A549 (cell line): ENCODE results near the gene PCID2. TPM values are rescaled to one million over a fixed set of nuclear protein-coding genes. Genes with fewer than 3 reads are reported as not detected.

Experiments used
- ATAC-seq, 2 experiments: fragments of 200-7000 bp in 1 of 2; fragments of >200 bp in 1 of 2; cut with Nextera tagmentation in 1 of 2; cut with Tn5 transposase in 1 of 2; 3 replicates each; pipeline versions ENCODE4 v1.8.0 to v1.9.1; 2018 to 2020; ENCODE audit warnings: mild to moderate bottlenecking in 1 of 2, moderate library complexity in 1 of 2
- CTCF ChIA-PET: fragments of 300-600 bp; sonication (Branson Sonifier 250); formaldehyde crosslinking; extraction: SDS; loops from one replicate; lab custom pipeline; 2021; ENCODE audit warnings: antibody characterized with exemption, inconsistent platforms; lab: Yijun Ruan, JAX
- POLR2A ChIA-PET: fragments of 350-600 bp; formaldehyde crosslinking; extraction: SDS; loops from one replicate; lab custom pipeline; 2021; ENCODE audit warnings: antibody characterized with exemption, inconsistent platforms; lab: Yijun Ruan, JAX
- DNase-seq, 2 experiments: peaks; one replicate each; pipeline versions ENCODE4 v3.0.0 to v3.0.0-alpha.2; 2011 to 2016; ENCODE audit warnings: low read depth in 1 of 2, low spot score in 1 of 2
- FAIRE-seq: peaks from 2 replicates; lab custom pipeline; 2011; peaks lifted over from hg19 to GRCh38; lab: Jason Lieb, UNC
- H3K27ac ChIP-seq, 2 experiments: fragments of >200 bp; sonication (Bioruptor Twin); formaldehyde crosslinking; 3 replicates each; pipeline ENCODE4 v1.5.1; 2016 to 2017
- H3K4me1 ChIP-seq: fragments of >200 bp; sonication (Bioruptor Twin); formaldehyde crosslinking; 3 replicates; pipeline ENCODE4 v1.6.1; 2016
- H3K4me2 ChIP-seq: fragments of >200 bp; sonication (Bioruptor Twin); formaldehyde crosslinking; 3 replicates; pipeline ENCODE4 v1.6.1; 2016
- H3K4me3 ChIP-seq: fragments of >200 bp; sonication (Bioruptor Twin); formaldehyde crosslinking; 3 replicates; pipeline ENCODE4 v1.5.1; 2016
- H3K9me3 ChIP-seq: fragments of >200 bp; sonication (Bioruptor Twin); formaldehyde crosslinking; 3 replicates; pipeline ENCODE4 v1.6.1; 2016
- EHF ChIP-seq: fragments of 250-450 bp; sonication (Bioruptor Pico); IDR thresholded peaks from 2 replicates; pipeline ENCODE4 v1.5.0; 2020; ENCODE audit warnings: mild to moderate bottlenecking
- FOSB ChIP-seq: fragments of 250-450 bp; sonication (Bioruptor Pico); IDR thresholded peaks from 2 replicates; pipeline ENCODE4 v1.5.0; 2020; ENCODE audit warnings: mild to moderate bottlenecking, moderate library complexity
- HEYL ChIP-seq: fragments of 250-450 bp; sonication (Bioruptor Pico); IDR thresholded peaks from 2 replicates; pipeline ENCODE4 v1.8.0; 2021; ENCODE audit warnings: mild to moderate bottlenecking, moderate library complexity
- JUNB ChIP-seq: fragments of >200 bp; sonication (Bioruptor Twin); formaldehyde crosslinking; IDR thresholded peaks from 2 replicates; pipeline ENCODE4 v1.6.1; 2016
- MAFK ChIP-seq: fragments of 450-650 bp; IDR thresholded peaks from 2 replicates; pipeline ENCODE4 v1.6.1; 2014; ENCODE audit not compliant: partially characterized antibody
- NR3C1 ChIP-seq: fragments of >200 bp; sonication (Bioruptor Twin); formaldehyde crosslinking; IDR thresholded peaks from 3 replicates; pipeline ENCODE4 v1.6.1; 2017
- POLR2A ChIP-seq: IDR thresholded peaks from 2 replicates; pipeline ENCODE4 v1.6.1; 2012; ENCODE audit warnings: mild to moderate bottlenecking, low read length
- POLR2AphosphoS2 ChIP-seq: conservative IDR thresholded peaks from 2 replicates; pipeline ENCODE4 v1.6.1; 2012; ENCODE audit warnings: low read length, improper control_type of control experiment, inconsistent platforms
- SMC3 ChIP-seq: fragments of >200 bp; sonication (Bioruptor Twin); formaldehyde crosslinking; IDR thresholded peaks from 3 replicates; pipeline ENCODE4 v1.6.1; 2018; ENCODE audit warnings: inconsistent platforms
- SREBF2 ChIP-seq: fragments of 450-650 bp; IDR thresholded peaks from 2 replicates; pipeline ENCODE4 v1.6.1; 2014; ENCODE audit warnings: mild to moderate bottlenecking, moderate library complexity
- TFCP2L1 ChIP-seq: fragments of 250-450 bp; sonication (Bioruptor Pico); IDR thresholded peaks from 2 replicates; pipeline ENCODE4 v1.5.0; 2021; ENCODE audit warnings: mild to moderate bottlenecking
- ZFP36 ChIP-seq: fragments of 450-650 bp; IDR thresholded peaks from 2 replicates; pipeline ENCODE4 v1.6.1; 2014; ENCODE audit warnings: borderline replicate concordance; ENCODE audit not compliant: partially characterized antibody
- ZNF302 ChIP-seq: fragments of 250-450 bp; sonication (Bioruptor Pico); IDR thresholded peaks from 2 replicates; pipeline ENCODE4 v1.9.0; 2021; ENCODE audit warnings: inconsistent platforms, mild to moderate bottlenecking, moderate library complexity
- ZSCAN20 ChIP-seq: fragments of 250-450 bp; sonication (Bioruptor Pico); IDR thresholded peaks from 2 replicates; pipeline ENCODE4 v1.8.0; 2022; ENCODE audit warnings: mild to moderate bottlenecking, moderate library complexity
- WGBS: methylation state at CpG from one replicate; pipeline ENCODE4 v1.1.6; 2017; ENCODE audit errors: missing lambda C conversion rate; 5-methylcytosine and 5-hydroxymethylcytosine counted together
- polyA plus RNA-seq, 4 experiments: library from polyadenylated mRNA; depleted of rRNA in 3 of 4; stranded (reverse); fragments of >200 nt; fragmentation: RNase III in 1 of 4; extraction: RNeasy Plus Mini Kit Qiagen cat#74134 plus additional on column Dnase treatment in 1 of 4; gene quantifications; 2 replicates in 3 of 4; 3 replicates in 1 of 4; pipeline ENCODE4 v1.2.3, GENCODE V29; 2011 to 2017
- TF ChIP-seq, protein P1 (sequence below): fragments of >200 bp; sonication (Bioruptor Twin); formaldehyde crosslinking; IDR thresholded peaks from 3 replicates; pipeline ENCODE4 v1.5.1; 2016
- TF ChIP-seq, protein P2 (sequence below): fragments of 200-600 bp; sonication (generic); IDR thresholded peaks from 2 replicates; pipeline ENCODE4 v1.6.1; 2016; ENCODE audit warnings: antibody characterized with exemption, mild to moderate bottlenecking, moderate library complexity

PCID2 gene
- polyA plus RNA-seq, 2 of the 4 experiments (the other 2 are of a cell fraction), result 37.7 to 68.7 TPM

DNA sequence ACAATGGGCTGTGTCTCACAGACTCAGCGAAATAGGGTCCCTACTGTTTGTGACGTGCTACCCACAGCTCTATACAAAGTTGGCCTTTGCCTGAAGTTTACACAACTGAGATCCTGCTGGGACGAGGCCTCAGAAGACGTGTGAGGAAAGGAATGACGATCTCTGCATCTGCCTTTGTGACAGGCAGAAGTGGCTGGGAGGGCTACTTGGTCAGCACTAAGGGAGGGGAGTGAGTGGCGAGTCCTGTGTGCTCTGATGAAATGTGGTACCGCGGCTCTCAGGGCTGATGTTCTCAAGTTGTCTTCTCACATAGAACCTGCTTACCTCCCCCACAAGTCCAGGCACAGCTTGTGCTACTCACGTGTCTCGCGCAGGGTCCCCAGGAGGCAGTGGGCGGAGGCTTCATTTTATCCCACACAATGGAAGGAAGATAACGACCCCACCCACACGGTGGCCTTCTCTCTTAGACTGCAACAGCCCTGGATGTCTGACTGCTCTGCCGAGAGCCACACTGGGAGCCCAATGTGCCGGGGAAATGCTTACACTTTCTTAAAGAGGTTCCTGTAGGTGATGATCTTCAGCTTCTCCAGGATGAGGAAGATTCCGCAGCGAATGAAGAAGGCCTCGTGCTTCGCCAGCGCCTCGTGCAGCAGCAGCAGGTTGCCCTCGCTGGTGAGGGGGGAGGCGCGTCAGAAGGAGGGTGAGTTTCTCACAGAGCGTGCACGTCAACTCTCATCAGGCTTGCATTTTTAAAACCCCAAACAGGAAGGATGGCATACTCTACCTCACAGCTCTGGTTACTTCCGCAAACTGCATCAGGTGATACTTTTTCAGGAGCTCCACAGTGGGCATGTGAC, 28.9 kb downstream of the PCID2 start:
- POLR2A ChIA-PET, result no interaction called here
- H3K4me1 ChIP-seq, result peaks cover 17% of the 10 kb centered on the region; the same call in 1 of the 3 replicates
- FAIRE-seq, result no peak
- ATAC-seq, result no peak
- no peak for TF ChIP-seq ZSCAN20
- TF ChIP-seq POLR2A, result no peak
- TF ChIP-seq ZFP36, result no peak
- TF ChIP-seq, protein P1, sequence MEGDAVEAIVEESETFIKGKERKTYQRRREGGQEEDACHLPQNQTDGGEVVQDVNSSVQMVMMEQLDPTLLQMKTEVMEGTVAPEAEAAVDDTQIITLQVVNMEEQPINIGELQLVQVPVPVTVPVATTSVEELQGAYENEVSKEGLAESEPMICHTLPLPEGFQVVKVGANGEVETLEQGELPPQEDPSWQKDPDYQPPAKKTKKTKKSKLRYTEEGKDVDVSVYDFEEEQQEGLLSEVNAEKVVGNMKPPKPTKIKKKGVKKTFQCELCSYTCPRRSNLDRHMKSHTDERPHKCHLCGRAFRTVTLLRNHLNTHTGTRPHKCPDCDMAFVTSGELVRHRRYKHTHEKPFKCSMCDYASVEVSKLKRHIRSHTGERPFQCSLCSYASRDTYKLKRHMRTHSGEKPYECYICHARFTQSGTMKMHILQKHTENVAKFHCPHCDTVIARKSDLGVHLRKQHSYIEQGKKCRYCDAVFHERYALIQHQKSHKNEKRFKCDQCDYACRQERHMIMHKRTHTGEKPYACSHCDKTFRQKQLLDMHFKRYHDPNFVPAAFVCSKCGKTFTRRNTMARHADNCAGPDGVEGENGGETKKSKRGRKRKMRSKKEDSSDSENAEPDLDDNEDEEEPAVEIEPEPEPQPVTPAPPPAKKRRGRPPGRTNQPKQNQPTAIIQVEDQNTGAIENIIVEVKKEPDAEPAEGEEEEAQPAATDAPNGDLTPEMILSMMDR, result no peak
- TF ChIP-seq POLR2AphosphoS2, result no peak
- no peak for TF ChIP-seq ZNF302 (CRISPR knock-in tag)
- TF ChIP-seq MAFK, result no peak
- no peak for TF ChIP-seq NR3C1
- no peak for TF ChIP-seq JUNB
- TF ChIP-seq, protein P2, sequence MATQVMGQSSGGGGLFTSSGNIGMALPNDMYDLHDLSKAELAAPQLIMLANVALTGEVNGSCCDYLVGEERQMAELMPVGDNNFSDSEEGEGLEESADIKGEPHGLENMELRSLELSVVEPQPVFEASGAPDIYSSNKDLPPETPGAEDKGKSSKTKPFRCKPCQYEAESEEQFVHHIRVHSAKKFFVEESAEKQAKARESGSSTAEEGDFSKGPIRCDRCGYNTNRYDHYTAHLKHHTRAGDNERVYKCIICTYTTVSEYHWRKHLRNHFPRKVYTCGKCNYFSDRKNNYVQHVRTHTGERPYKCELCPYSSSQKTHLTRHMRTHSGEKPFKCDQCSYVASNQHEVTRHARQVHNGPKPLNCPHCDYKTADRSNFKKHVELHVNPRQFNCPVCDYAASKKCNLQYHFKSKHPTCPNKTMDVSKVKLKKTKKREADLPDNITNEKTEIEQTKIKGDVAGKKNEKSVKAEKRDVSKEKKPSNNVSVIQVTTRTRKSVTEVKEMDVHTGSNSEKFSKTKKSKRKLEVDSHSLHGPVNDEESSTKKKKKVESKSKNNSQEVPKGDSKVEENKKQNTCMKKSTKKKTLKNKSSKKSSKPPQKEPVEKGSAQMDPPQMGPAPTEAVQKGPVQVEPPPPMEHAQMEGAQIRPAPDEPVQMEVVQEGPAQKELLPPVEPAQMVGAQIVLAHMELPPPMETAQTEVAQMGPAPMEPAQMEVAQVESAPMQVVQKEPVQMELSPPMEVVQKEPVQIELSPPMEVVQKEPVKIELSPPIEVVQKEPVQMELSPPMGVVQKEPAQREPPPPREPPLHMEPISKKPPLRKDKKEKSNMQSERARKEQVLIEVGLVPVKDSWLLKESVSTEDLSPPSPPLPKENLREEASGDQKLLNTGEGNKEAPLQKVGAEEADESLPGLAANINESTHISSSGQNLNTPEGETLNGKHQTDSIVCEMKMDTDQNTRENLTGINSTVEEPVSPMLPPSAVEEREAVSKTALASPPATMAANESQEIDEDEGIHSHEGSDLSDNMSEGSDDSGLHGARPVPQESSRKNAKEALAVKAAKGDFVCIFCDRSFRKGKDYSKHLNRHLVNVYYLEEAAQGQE, result no peak
- TF ChIP-seq HEYL (CRISPR knock-in tag), result no peak
- no peak for TF ChIP-seq SREBF2
- TF ChIP-seq EHF (CRISPR knock-in tag), result no peak
- TF ChIP-seq FOSB (CRISPR knock-in tag), result no peak
- 92% methylated on average over 28 of the region's 28 CpGs for WGBS
- H3K9me3 ChIP-seq, result no peaks in the 10 kb centered on the region
- H3K4me3 ChIP-seq, result no peak overlapping the region
- H3K4me2 ChIP-seq, result no peak overlapping the region
- CTCF ChIA-PET, result interaction anchor here (1.5 kb wide), 1 partner anchor 8 kb away, joined by 4 read pairs; no protein-coding TSS in a partner anchor
- no peak overlapping the region for H3K27ac ChIP-seq
- DNase-seq, result no peak

DNA sequence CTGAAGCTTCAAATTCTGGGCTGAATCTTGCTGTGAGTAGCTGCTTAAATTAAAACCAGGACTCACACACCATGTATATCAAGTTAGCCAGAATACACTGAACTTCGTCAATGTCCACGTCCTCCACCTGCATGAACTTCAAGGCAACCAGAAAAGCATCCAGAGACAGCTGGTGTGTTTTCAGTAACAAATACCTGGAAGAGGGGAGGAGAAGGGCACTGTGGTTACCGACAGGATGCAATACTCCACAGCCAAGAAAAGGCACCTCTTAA, 29.6 kb downstream of the PCID2 start:
- Histone ChIP-seq H3K27ac (no peak overlapping the region), H3K4me1 (peaks cover 9% of the 10 kb centered on the region; the same call in 1 of the 3 replicates), H3K4me2 (no peak overlapping the region), H3K9me3 (no peaks in the 10 kb centered on the region), H3K4me3 (no peak overlapping the region)
- CTCF ChIA-PET, result interaction anchor here (1.5 kb wide), 1 partner anchor 9 kb away, joined by 4 read pairs; no protein-coding TSS in a partner anchor
- 92% methylated on average over 3 of the region's 3 CpGs for WGBS
- ATAC-seq, result no peak
- DNase-seq, result no peak
- POLR2A ChIA-PET, result no interaction called here
- no peak for FAIRE-seq
- TF ChIP-seq SMC3 (no peak), TFCP2L1 (CRISPR knock-in tag) (no peak)
- TF ChIP-seq, protein P1, result no peak
